Measurements from ENCODE around the gene SUGCT.

GRCh38 chr7:40167291-40167690 is 32.5 kb downstream of the SUGCT start:
- TF ChIP-seq CTCF (conservative IDR thresholded peaks at IDR 0.05; ENCODE audit: low read length) (no peak), EZH2phosphoT487 (IDR thresholded peaks at IDR 0.05; ENCODE audit: borderline replicate concordance, low read depth, low read length) (no peak)

Data from OCI-LY7 (cell line).